Upper lobe of left lung (tissue), 6 donors: ENCODE measurements around the gene BORCS8. TPM values are rescaled to one million over a fixed set of nuclear protein-coding genes. Genes with fewer than 3 reads are reported as not detected.

ENCODE experiments used
- ATAC-seq, 2 donors: fragments of 200-7000 bp; cut with Tn5 transposase; one replicate each; pipeline ENCODE4 v1.9.1; 2022; ENCODE audit warnings: mild to moderate bottlenecking in 2 of 2, moderate library complexity in 2 of 2; ENCODE audit not compliant: low FRiP score in 2 of 2
- DNase-seq, 2 donors: peaks; one replicate each; pipeline ENCODE4 v3.0.0-alpha.2; 2019 to 2020
- H3K27ac ChIP-seq, 4 donors: fragments of 200-600 bp; sonication (generic); one replicate each; pipeline ENCODE4 v1.5.1; 2016 to 2019
- H3K27me3 ChIP-seq, 4 donors: fragments of 200-600 bp; sonication (generic); one replicate each; pipeline ENCODE4 v1.5.1; 2017 to 2019
- H3K36me3 ChIP-seq, 4 donors: fragments of 200-600 bp; sonication (generic); one replicate each; pipeline ENCODE4 v1.5.1; 2016 to 2019
- H3K4me1 ChIP-seq, 4 donors: fragments of 200-600 bp; sonication (generic); one replicate each; pipeline ENCODE4 v1.5.1; 2018 to 2019
- H3K4me3 ChIP-seq, 4 donors: fragments of 200-600 bp; sonication (generic); one replicate each; pipeline ENCODE4 v1.5.1; 2017 to 2019; ENCODE audit warnings: mild to moderate bottlenecking in 2 of 4, moderate library complexity in 1 of 4
- H3K9me3 ChIP-seq, 4 donors: fragments of 200-600 bp; sonication (generic); one replicate each; pipeline ENCODE4 v1.5.1; 2018 to 2019
- EP300 ChIP-seq, 4 donors: sonication (generic); formaldehyde crosslinking; IDR thresholded peaks; one replicate each; pipeline ENCODE4 v1.5.1; 2017; ENCODE audit warnings: antibody characterized with exemption in 4 of 4, control low read depth in 2 of 4
- POLR2A ChIP-seq, 4 donors: fragments of 450-650 bp; IDR thresholded peaks; one replicate each; pipeline ENCODE4 v1.5.1; 2016 to 2017; ENCODE audit warnings: antibody characterized with exemption in 4 of 4, mild to moderate bottlenecking in 2 of 4
- POLR2AphosphoS5 ChIP-seq, 2 donors: sonication (generic); formaldehyde crosslinking; IDR thresholded peaks; one replicate each; pipeline ENCODE4 v1.5.1; 2017; ENCODE audit warnings: antibody characterized with exemption in 2 of 2
- WGBS, 2 donors: methylation state at CpG; one replicate each; pipeline ENCODE4 v1.1.5; 2017 to 2018; 5-methylcytosine and 5-hydroxymethylcytosine counted together
- total RNA-seq, 6 donors: library from RNA; depleted of rRNA in 4 of 6; stranded (reverse); fragments of >200 nt in 4 of 6; gene quantifications; one replicate each; pipeline versions ENCODE4 v1.1.0 to v1.2.1, GENCODE V29; 2016 to 2021
- TF ChIP-seq, protein P1 (sequence below), 6 experiments: fragments of 450-650 bp in 4 of 6; fragments of 200-600 bp in 2 of 6; sonication (generic) in 2 of 6; IDR thresholded peaks; one replicate each; pipeline ENCODE4 v1.5.1; 2016 to 2019; ENCODE audit warnings: antibody characterized with exemption in 6 of 6
- donor health status: DM: no; HTN: no; CAD: no; lungs with moderate emphysema.
- donor health status: DM: no; HTN: yes; CAD: no; lungs with severe emphysema.

BORCS8 gene
- total RNA-seq, 6 donors from 2014 or later, result 10.1 to 55.5 (median 34.0) TPM

DNA sequence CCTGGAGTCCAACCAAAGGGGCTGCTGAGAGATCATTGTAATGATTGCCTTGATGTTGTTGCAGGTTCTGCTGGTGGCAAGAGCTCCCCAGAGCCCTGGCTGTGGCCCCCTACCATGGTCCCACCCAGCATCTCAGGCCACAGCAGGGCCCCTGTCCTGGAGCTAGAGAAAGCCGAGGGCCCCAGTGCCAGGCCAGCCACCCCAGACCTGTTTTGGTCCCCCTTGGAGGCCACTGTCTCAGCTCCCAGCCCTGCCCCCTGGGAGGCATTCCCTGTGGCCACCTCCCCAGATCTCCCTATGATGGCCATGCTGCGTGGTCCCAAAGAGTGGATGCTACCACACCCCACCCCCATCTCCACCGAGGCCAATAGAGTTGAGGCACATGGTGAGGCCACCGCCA lies 35.3 kb upstream of the BORCS8 start:
- H3K4me3 ChIP-seq, result no peak overlapping the region
- H3K27me3 ChIP-seq, result peaks cover 0 to 13% (median 5%) of the 10 kb centered on the region in 4 donors
- no peak for TF ChIP-seq POLR2A (IDR thresholded peaks at IDR 0.05)
- TF ChIP-seq, protein P1, sequence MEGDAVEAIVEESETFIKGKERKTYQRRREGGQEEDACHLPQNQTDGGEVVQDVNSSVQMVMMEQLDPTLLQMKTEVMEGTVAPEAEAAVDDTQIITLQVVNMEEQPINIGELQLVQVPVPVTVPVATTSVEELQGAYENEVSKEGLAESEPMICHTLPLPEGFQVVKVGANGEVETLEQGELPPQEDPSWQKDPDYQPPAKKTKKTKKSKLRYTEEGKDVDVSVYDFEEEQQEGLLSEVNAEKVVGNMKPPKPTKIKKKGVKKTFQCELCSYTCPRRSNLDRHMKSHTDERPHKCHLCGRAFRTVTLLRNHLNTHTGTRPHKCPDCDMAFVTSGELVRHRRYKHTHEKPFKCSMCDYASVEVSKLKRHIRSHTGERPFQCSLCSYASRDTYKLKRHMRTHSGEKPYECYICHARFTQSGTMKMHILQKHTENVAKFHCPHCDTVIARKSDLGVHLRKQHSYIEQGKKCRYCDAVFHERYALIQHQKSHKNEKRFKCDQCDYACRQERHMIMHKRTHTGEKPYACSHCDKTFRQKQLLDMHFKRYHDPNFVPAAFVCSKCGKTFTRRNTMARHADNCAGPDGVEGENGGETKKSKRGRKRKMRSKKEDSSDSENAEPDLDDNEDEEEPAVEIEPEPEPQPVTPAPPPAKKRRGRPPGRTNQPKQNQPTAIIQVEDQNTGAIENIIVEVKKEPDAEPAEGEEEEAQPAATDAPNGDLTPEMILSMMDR (IDR thresholded peaks at IDR 0.05), result no peak
- TF ChIP-seq POLR2AphosphoS5 (IDR thresholded peaks at IDR 0.05), result no peak
- no peak for TF ChIP-seq EP300 (IDR thresholded peaks at IDR 0.05)
- DNase-seq, result no peak
- H3K9me3 ChIP-seq, result no peaks in the 10 kb centered on the region
- 85% methylated on average over 4 of the region's 4 CpGs; no CpG with 5 or more reads in 1 of the 2 donors for WGBS, 2 donors
- no peak for ATAC-seq
- H3K36me3 ChIP-seq, result no peaks in the 10 kb centered on the region
- peaks cover 0 to 14% (median 8%) of the 10 kb centered on the region in 4 donors for H3K4me1 ChIP-seq
- H3K27ac ChIP-seq, result no peak overlapping the region

DNA sequence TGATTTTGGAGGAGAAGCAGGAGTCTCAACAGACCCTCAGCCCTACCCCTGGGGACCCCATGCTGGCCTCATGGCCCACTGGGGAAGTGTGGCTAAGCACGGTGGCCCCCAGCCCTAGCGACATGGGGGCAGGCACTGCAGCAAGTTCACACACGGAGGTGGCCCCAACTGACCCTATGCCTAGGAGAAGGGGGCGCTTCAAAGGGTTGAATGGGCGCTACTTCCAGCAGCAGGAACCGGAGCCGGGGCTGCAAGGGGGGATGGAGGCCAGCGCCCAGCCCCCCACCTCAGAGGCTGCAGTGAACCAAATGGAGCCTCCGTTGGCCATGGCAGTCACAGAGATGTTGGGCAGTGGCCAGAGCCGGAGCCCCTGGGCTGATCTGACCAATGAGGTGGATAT lies 34.7 kb upstream of the BORCS8 start:
- WGBS, 2 donors, result 29 to 80% methylated on average over 1 to 2 of the region's 10 CpGs
- Histone ChIP-seq H3K4me1 (peaks cover 0 to 14% (median 8%) of the 10 kb centered on the region in 4 donors), H3K27ac (no peak overlapping the region), H3K27me3 (peaks cover 0 to 13% (median 5%) of the 10 kb centered on the region in 4 donors), H3K4me3 (no peak overlapping the region), H3K36me3 (no peaks in the 10 kb centered on the region), H3K9me3 (no peaks in the 10 kb centered on the region)
- ATAC-seq, result no peak
- no peak for DNase-seq
- TF ChIP-seq POLR2A (IDR thresholded peaks at IDR 0.05), result no peak
- TF ChIP-seq EP300 (IDR thresholded peaks at IDR 0.05), result no peak
- TF ChIP-seq, protein P1 (IDR thresholded peaks at IDR 0.05), result no peak
- TF ChIP-seq POLR2AphosphoS5 (IDR thresholded peaks at IDR 0.05), result no peak

DNA sequence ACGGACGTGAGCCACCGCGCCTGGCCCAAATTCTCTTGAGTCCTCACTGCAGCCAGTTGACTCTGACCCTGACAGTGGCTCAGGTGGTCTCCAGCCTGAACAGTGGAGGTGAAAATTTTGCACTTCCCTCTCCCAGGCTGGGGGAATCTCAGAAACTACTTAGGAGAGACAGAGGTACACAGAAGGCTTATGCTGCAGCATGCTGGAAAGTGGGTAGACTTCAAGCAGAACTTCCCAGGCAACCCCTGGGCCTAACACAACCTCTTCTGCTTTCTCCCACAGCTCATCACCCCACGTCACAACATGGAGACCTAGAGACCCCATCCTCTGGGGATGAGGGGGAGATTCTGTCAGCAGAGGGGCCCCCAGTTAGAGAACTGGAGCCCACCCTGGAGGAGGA lies 34.3 kb upstream of the BORCS8 start:
- Histone ChIP-seq H3K36me3 (no peaks in the 10 kb centered on the region), H3K9me3 (no peaks in the 10 kb centered on the region), H3K27ac (no peak overlapping the region), H3K4me3 (no peak overlapping the region), H3K27me3 (peaks cover 0 to 13% (median 5%) of the 10 kb centered on the region in 4 donors), H3K4me1 (peaks cover 0 to 14% (median 8%) of the 10 kb centered on the region in 4 donors)
- no peak for ATAC-seq
- WGBS, 2 donors, result 75 to 82% methylated on average over 1 to 5 of the region's 5 CpGs
- TF ChIP-seq POLR2AphosphoS5 (IDR thresholded peaks at IDR 0.05) (no peak), EP300 (IDR thresholded peaks at IDR 0.05) (no peak), POLR2A (IDR thresholded peaks at IDR 0.05) (no peak)
- TF ChIP-seq, protein P1 (IDR thresholded peaks at IDR 0.05), result no peak
- no peak for DNase-seq

DNA sequence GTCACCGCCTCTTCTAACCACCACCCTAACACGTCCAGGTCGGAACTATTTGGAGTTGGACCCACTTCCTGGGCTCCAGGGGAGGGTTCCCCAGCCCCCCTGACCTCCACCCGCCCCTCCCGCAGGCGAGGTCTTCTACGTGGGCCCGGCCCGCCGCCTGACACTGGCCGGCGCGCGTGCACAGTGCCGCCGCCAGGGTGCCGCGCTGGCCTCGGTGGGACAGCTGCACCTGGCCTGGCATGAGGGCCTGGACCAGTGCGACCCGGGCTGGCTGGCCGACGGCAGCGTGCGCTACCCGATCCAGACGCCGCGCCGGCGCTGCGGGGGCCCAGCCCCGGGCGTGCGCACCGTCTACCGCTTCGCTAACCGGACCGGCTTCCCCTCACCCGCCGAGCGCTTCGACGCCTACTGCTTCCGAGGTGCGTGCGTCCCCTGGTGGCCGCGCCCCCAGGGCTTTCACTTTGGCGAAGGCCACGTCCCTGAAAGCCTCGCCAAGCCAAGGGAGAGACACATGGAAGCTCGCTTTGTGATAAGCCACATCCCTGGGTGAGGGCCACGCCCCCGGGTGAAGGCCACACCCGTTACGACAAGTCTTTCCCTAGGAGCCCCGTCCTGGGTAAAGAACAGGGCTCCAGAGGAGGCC lies 33.0 kb upstream of the BORCS8 start:
- ATAC-seq, result peak; percentile 61 to 71

More for the DNA sequence above, 33.0 kb upstream of the BORCS8 start:
- 3 to 17% methylated on average over 1 to 17 of the region's 59 CpGs for WGBS, 2 donors
- TF ChIP-seq, protein P1 (IDR thresholded peaks at IDR 0.05), result peak; percentile 52 to 87 (median 80)
- TF ChIP-seq EP300 (IDR thresholded peaks at IDR 0.05), result no peak
- peak; percentile 76 to 94 for DNase-seq
- Histone ChIP-seq H3K27ac (no peak overlapping the region), H3K4me3 (peak overlapping the region; percentile 18 to 52 (median 46)), H3K27me3 (peaks cover 0 to 13% (median 5%) of the 10 kb centered on the region in 4 donors), H3K4me1 (peaks cover 0 to 14% (median 8%) of the 10 kb centered on the region in 4 donors), H3K36me3 (no peaks in the 10 kb centered on the region), H3K9me3 (no peaks in the 10 kb centered on the region)
